Mucosa of stomach (tissue), 1 donor: Measurements from ENCODE around the gene PLBD1.

Experiments used
- H3K27me3 ChIP-seq: one replicate; pipeline ENCODE4 v1.7.0; 2013; ENCODE audit warnings: mild to moderate bottlenecking, low read length; ENCODE audit not compliant: control insufficient read depth, insufficient read depth
- H3K36me3 ChIP-seq: one replicate; pipeline ENCODE4 v1.7.0; 2013; ENCODE audit warnings: low read length; ENCODE audit not compliant: control insufficient read depth, insufficient read depth
- H3K4me1 ChIP-seq: one replicate; pipeline ENCODE4 v1.7.0; 2013; ENCODE audit warnings: mild to moderate bottlenecking, low read length; ENCODE audit not compliant: control insufficient read depth, insufficient read depth
- H3K4me3 ChIP-seq: one replicate; pipeline ENCODE4 v1.7.0; 2013; ENCODE audit warnings: low read length
- H3K9ac ChIP-seq: one replicate; pipeline ENCODE4 v1.7.0; 2013; ENCODE audit warnings: mild to moderate bottlenecking, low read length, moderate library complexity
- H3K9me3 ChIP-seq: one replicate; pipeline ENCODE4 v1.7.0; 2013; ENCODE audit warnings: mild to moderate bottlenecking, low read length, moderate library complexity; ENCODE audit not compliant: control insufficient read depth
- donor health status: Pancreatic carcinoma.

The PLBD1 gene

DNA sequence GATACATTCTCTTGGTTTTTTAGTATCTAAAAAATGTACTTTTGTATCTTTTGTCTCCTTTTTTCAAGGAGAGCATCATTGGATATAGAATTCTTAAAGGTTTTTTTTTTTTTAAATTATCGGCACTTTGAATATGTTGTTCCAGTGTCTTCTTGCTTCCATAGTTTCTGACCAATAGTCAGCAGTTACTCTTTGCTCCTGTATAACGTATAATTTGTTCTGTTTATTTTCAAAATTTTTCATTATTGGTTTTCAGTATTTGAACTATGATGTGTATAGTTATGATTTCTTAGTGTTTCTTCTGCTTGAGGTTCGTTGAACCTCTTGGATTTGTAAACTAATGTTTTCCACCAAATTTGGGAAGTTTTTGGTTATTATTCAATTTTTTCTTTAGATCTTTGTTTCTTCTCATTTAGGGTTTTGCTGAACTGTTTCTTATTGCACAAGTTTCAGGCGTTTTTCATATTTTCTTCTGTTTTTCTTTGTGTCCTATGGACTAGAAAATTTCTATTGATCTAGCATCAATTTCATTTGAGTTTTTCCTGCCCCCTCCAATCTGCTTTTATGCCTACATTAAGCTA is 93.9 kb downstream of the PLBD1 start:
- Histone ChIP-seq H3K36me3 (no peaks in the 10 kb centered on the region), H3K4me1 (no peaks in the 10 kb centered on the region), H3K4me3 (no peak overlapping the region), H3K27me3 (no peaks in the 10 kb centered on the region), H3K9me3 (no peaks in the 10 kb centered on the region), H3K9ac (no peak overlapping the region)

DNA sequence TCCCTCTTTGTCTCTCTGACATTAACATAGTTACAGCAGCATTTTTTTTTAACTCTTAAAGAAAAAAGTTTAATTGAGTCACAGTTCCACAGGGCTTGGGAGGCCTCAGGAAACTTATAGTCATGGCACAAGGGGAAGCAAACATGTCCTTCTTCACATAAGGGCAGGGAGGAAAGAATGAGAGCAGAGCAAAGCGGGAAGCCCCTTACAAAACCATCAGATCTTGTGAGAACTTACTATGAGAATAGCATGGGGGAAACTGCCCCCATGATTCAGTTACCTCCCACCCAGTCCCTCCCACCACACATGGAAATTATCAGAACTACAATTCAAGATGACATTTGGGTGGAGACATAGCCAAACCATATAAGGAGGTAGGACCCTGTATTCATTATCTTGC is 96.2 kb downstream of the PLBD1 start:
- no peak overlapping the region for H3K4me3 ChIP-seq
- no peaks in the 10 kb centered on the region for H3K9me3 ChIP-seq
- no peaks in the 10 kb centered on the region for H3K36me3 ChIP-seq
- no peak overlapping the region for H3K9ac ChIP-seq
- H3K4me1 ChIP-seq: no peaks in the 10 kb centered on the region
- no peaks in the 10 kb centered on the region for H3K27me3 ChIP-seq

DNA sequence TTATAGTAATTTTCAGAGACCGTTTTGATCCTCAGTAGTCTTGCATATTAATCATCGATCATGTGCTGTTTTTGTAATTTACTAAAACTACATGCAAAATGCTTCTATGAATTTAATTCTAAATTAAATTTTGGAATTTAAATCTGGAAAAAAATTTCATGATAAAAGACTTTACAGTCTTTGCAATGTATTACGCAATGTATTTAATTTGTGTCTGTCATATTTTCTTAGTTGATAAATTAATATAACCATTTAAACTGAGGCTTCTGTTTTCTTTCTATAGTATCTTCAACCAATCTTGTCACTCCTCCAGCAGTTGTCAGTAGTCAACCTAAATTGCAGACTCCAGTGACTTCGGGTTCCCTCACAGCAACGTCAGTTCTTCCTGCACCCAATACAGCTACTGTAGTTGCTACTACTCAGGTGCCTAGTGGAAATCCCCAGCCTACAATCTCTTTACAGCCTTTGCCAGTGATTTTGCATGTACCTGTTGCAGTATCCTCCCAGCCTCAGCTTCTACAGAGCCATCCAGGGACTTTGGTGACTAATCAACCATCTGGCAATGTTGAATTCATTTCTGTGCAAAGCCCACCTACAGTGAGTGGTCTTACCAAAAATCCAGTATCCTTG is 107.4 kb downstream of the PLBD1 start:
- Histone ChIP-seq H3K27me3 (no peaks in the 10 kb centered on the region), H3K9me3 (no peaks in the 10 kb centered on the region), H3K4me3 (no peak overlapping the region), H3K36me3 (peaks cover 6% of the 10 kb centered on the region), H3K9ac (no peak overlapping the region), H3K4me1 (no peaks in the 10 kb centered on the region)

DNA sequence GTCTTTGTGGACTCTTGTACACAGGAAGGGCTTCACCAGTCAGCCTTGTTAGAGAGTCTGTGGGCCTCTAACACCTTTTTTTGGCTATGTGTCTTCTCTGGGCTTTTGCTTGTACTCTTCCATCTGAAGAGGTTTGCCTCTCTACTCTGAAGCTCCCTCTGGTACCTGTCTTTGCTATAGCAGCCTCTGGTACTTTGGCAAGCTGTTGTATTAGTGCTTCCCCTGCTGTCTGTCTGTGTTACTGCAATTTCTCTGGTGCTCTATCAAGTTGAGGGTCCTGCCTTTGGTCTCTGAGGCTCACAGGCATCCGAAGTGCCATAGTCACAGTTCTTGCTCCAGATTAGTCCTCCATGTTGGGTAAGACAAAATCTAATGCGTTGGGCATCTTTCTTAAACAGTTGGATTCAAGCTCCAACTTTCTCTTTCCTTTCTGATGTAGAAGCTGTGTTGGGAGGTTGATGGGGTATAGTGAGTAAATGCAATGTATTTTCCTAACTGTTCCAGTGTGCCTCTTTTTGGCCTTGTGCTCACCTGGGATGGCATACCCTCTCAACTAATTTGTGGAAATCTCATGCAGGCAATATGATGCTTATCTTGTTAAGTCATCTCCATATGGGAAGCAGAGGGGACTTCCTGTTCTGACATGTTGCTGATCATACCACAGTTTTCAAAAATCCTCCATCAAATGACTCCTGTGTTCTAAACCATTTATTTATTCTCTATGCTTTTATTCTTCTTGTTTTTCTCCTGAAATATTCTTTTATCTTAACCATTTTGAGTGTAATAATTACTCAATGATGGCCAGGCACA is 113.4 kb downstream of the PLBD1 start:
- no peaks in the 10 kb centered on the region for H3K36me3 ChIP-seq
- no peaks in the 10 kb centered on the region for H3K4me1 ChIP-seq
- H3K4me3 ChIP-seq: no peak overlapping the region
- no peaks in the 10 kb centered on the region for H3K9me3 ChIP-seq
- H3K27me3 ChIP-seq: no peaks in the 10 kb centered on the region
- H3K9ac ChIP-seq: no peak overlapping the region
